Stimulated activated CD4-positive, alpha-beta T cell treated with anti-CD3 and anti-CD28 coated beads, Interleukin-12 subunit alpha, Interleukin-12 subunit beta, amount 100 ng/mL, for 24 hours (primary cell): ENCODE results near the gene HRK.
"Not testable (repeated sequence)": the region's sequence is repeated elsewhere in the genome, so short reads cannot be mapped to it uniquely, and the experiment has no call there.

ENCODE experiments used
- DNase-seq, 2 experiments: peaks; one replicate each; pipeline ENCODE4 v3.0.0-alpha.2; 2020; ENCODE audit warnings: low read depth in 2 of 2

Gene HRK

DNA sequence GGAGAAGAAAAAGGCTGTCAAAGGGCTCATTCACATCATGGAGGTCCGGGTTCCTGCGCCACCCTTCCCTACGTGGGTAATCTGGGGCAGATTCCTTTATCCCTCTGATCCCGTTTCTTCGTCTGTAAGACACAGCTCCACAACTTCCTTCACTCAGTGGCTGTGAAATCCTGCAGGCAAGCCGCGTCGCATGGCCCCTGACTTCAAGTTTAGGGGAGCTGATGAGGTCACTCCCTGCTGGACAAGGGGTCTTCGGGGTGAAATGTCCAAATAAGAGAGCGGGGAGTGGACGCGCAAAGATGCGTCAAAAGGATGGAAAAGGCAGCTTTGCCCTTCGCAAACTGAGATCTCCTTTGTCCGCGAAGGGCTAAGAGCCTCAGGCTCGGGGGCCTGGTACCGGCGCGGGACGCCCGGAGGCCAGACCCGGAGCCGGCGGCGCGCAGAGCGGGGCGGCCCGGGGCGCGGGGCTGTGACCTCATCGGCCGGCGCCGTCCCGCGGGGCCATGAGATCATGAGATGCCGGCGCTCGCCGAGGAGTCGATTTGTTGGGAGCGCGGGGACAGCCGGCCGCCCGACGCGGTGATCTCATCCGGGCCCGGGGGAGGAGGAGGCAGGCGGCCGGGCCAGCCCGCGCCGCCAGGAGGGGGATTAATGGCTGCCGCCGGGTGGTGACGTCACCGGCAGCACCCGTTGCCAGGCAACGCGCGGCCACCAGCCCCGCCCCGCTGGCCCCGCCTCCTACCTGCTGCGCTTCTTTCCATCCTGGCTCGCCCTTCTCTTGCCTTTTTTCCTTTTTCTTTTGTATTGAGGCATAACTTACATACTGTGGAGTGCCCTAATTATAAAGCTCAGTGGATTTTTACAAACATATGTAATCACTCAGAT, 62.1 kb downstream of the HRK start:
- DNase-seq = peak; percentile 72 to 81

DNA sequence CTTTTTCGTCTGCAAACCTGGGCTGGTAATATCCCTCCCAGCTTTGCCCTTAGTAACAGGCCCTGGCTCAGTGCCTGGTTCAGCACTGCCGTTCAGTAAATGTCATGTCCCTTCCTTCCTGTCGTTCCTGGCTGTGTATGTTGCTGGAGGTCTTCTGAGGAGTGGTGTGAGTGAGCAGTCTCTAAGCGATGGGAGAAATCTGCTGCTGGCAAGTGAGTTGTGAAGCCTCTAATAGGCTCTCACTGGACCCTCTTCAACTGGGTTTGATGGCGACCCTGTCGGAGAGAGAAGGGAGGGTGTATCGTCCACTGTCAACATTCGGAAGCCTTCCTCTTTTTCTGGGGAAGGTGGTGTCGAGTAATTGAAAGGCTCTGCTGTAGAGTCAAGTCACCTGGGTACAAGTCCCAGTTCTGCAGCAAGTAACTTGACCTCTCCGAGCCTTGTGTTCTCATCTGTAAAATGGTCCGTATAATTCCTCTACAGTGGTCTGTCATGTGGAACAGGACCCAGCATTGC, 62.8 kb downstream of the HRK start:
- no peak for DNase-seq

DNA sequence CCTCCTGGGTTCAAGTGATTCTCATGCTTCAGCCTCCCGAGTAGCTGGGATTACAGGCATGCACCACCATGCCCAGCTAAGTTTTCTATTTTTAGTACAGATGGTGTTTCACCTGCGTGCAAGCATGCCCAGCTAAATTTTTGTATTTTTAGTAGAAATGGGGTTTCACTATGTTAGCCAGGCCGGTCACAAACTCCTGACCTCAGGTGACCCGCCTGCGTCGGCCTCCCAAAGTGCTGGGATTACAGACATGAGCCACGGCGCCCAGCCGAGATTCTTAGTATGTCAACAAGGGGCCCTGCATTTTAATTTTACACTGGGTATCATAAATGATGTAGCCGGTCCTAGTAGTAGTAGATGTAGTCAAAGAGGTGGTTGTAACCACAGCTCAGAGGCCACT, 66.5 kb downstream of the HRK start:
- DNase-seq = not testable (repeated sequence)

DNA sequence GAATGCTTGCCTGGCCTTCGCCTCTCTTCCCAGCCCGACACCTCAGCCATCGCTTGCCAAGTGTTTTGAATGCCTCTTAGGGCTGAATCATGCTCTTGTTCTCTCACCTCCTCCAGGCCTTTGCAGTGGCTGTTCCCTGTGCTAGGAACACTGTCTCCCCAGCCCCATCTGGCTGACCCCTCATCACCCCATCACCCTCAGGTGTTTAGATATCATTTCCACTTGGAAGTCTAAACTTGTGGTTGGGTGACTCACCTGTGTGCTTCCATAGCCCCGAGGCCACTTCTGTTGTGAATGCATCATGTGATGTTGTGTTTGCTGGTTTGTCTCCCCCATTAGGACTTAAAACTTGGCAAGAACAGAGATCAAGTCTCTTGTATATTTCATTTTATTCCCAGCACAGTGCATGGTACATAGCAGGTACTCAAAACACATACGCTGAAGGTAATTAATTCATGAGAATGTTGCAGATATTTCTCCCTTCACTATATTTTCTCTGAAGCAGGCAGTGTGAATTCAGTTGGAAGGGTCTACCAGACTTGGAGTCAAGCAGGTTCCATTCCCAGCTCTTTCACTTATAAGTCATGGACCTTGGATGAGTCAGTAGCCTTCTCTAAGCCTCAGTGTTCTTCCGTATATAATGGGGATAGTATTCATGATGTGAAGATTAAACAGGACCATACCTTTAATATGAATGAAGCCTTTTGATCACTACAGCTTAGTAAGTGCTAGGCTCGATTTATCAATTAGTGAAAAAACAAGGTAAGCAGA, 67.8 kb downstream of the HRK start:
- no peak for DNase-seq

DNA sequence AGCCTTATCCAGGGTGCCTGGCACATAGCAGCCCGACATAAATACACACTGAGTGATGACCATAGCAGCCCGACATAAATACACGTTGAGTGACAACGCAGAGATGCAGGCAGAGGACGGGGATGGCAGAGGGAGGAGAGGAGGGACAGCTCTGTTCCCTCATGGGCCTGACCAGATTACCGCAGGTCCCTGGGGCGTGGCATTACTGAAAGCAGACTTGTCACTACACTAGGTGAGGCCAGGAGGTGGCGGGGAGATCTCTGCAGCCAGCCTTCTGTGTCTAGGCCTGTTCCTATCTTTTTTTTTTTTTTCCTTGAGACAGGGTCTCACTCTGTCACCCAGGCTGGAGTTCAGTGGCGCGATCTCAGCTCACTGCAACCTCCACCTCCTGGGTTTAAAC, 69.0 kb downstream of the HRK start:
- no peak for DNase-seq

DNA sequence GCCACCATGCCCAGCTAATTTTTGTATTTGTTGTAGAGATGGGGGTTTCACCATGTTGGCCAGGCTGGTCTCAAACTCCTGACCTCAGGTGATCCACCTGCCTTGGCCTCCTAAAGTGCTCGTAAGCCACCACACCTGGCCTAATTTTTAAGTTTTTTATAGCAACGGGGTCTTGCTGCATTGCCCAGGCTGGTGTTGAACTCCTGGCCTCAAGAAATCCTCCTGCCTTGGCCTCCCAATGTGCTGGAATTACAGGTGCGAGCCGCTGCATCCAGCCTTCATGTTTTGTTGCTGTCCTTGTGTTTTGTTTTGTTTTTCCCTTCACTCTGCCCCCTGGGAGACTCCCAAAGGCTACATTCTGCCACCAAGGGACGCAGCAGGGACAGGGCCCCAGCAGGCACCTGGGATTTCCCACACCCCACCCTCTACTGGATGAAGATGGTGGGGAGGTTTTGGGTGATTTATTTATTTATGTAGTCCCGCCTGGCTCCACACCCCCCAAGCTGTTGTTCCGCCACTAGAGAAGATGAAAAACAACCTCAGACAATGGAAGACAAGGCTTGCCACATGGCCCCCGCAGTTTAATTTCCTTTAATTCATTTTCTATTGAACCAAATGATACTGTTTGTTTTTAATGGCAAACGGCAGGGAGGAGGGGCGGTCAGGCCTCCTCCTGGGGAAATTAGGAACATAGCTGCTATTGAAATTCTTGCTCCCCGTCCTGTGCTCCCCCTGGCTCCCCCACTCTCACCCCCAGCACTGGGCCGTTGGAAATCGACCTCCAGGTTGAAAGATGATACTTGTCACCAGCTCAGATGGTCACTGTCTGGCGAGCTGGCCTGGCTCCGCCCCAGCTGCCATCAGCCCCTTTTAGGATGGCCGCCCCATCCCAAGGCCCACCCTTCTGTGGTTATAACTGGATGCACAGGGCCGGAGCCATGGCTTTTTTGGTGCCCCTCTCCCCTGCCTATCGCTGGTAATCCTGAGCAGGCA, 72.8 kb downstream of the HRK start:
- no peak for DNase-seq

DNA sequence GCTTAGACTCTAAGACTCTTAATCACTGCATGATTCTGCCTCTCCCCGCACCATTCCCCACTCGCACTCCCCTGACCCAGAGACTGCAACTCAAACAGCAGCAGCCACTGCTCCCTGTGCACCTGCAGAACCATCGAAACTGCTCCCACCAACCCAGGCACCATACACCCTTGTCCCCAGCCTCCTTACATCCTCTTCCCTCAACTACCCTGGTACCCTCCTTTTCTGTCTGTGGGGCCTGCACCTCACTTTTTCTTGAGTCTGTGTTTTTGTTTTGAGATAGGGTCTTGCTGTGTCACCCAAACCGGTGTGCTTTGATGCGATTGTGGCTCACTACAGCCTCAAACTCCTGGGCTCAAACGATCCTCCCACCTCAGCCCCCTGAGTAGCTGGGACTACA, 73.7 kb downstream of the HRK start:
- no peak for DNase-seq

DNA sequence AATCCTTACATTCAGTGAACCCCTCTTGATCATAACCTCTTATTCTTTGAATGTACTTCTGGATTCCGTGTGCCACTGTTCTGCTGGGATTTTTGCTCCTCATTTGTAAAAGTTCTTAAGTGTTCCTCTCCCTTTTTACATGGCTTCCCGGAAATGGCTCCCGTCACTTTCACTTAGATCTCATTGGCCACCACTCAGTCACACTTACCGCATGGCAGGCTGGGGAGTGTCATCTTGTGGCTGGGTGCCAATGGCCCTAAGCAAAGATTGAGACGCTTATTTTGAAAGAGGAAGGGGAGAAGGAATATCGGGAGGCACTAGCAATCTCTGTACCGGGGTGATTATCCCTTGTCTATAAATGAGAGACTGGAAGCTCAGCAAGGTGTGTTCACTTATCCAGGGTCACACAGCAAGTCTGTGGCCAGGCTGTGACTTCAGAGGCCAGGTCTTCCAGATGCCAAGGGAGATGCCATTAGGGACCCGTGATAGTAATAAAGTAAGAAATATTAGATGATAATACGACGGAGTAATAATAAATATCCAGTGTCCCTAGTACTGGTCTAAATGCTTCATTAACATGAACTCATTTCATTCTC, 74.3 kb downstream of the HRK start:
- DNase-seq = no peak
